HepG2 (cell line): ENCODE data around the gene DCAF7. TPM values are rescaled to one million over a fixed set of nuclear protein-coding genes. Genes with fewer than 3 reads are reported as not detected.

ENCODE experiments used
- ATAC-seq: fragments of 200-7000 bp; cut with Tn5 transposase; 3 replicates; pipeline ENCODE4 v1.9.1; 2020; ENCODE audit warnings: mild to moderate bottlenecking, moderate library complexity
- BruUV-seq: library from RNA; stranded (reverse); fragments of 400-500 nt; replicated peaks from 2 replicates; lab custom pipeline; 2021; lab: Mats Ljungman, UMichigan
- CTCF ChIA-PET: fragments of 300-600 bp; formaldehyde crosslinking; extraction: SDS; loops from one replicate; lab custom pipeline; 2021; ENCODE audit warnings: low total read pairs, inconsistent platforms, low intra/inter-chr PET ratio; lab: Yijun Ruan, JAX
- POLR2A ChIA-PET: fragments of 350-600 bp; sonication (Branson Sonifier 250); formaldehyde crosslinking; loops from one replicate; lab custom pipeline; 2020; ENCODE audit warnings: antibody characterized with exemption, inconsistent platforms; lab: Yijun Ruan, JAX
- DNase-seq: peaks from one replicate; pipeline ENCODE4 v3.0.0-alpha.2; 2015; ENCODE audit warnings: low spot score
- FAIRE-seq: peaks from 3 replicates; lab custom pipeline; 2011; peaks lifted over from hg19 to GRCh38; lab: Jason Lieb, UNC
- H2AFZ ChIP-seq: one replicate; pipeline ENCODE4 v1.6.1; 2011; ENCODE audit warnings: low read length, inconsistent platforms
- H3K27ac ChIP-seq: fragments of 300-600 bp; 3 replicates; pipeline ENCODE4 v1.8.0; 2011; ENCODE audit warnings: mixed run types, mild to moderate bottlenecking, mixed read lengths, low read length, inconsistent platforms; ENCODE audit not compliant: insufficient read depth; ENCODE audit errors: extremely low read length
- H3K27me3 ChIP-seq, 2 experiments: fragments of 200-600 bp in 1 of 2; 2 replicates in 1 of 2; 3 replicates in 1 of 2; pipeline versions ENCODE4 v1.6.0 to v1.8.0; 2011; ENCODE audit warnings: low read length in 2 of 2, mild to moderate bottlenecking in 2 of 2, moderate library complexity in 2 of 2, inconsistent platforms in 1 of 2; ENCODE audit not compliant: insufficient read depth in 2 of 2, control insufficient read depth in 1 of 2
- H3K36me3 ChIP-seq, 2 experiments: fragments of 200-600 bp in 1 of 2; replicated peaks in 1 of 2; 2 replicates in 1 of 2; 3 replicates in 1 of 2; pipeline versions ENCODE4 v1.5.1 to v1.8.0; 2011; ENCODE audit warnings: low read length in 2 of 2, inconsistent platforms in 1 of 2; ENCODE audit not compliant: insufficient read depth in 2 of 2, control insufficient read depth in 1 of 2
- H3K4me1 ChIP-seq: 2 replicates; pipeline ENCODE4 v1.5.1; 2012; ENCODE audit warnings: low read length, inconsistent platforms; ENCODE audit not compliant: insufficient read depth
- H3K4me2 ChIP-seq: 2 replicates; pipeline ENCODE4 v1.6.0; 2011; ENCODE audit warnings: low read depth, low read length, inconsistent platforms
- H3K4me3 ChIP-seq, 3 experiments: fragments of 200-600 bp in 1 of 3; sonication (generic), shearing (Covaris generic) in 1 of 3; replicated peaks in 1 of 3; 2 replicates each; pipeline ENCODE4 v1.5.1; 2011 to 2016; ENCODE audit warnings: low read length in 3 of 3, inconsistent platforms in 2 of 3, low read depth in 2 of 3, mild to moderate bottlenecking in 2 of 3, control low read depth in 1 of 3, mixed read lengths in 1 of 3; ENCODE audit not compliant: insufficient read depth in 1 of 3
- H3K79me2 ChIP-seq: one replicate; pipeline ENCODE4 v1.6.1; 2011; ENCODE audit warnings: low read length, inconsistent platforms; ENCODE audit not compliant: insufficient read depth
- H3K9ac ChIP-seq: 2 replicates; pipeline ENCODE4 v1.6.0; 2011; ENCODE audit warnings: mild to moderate bottlenecking, low read depth, low read length, inconsistent platforms; ENCODE audit not compliant: insufficient read depth
- H3K9me3 ChIP-seq: 2 replicates; pipeline ENCODE4 v1.5.1; 2012; ENCODE audit warnings: mild to moderate bottlenecking, low read length
- H4K20me1 ChIP-seq: 2 replicates; pipeline ENCODE4 v1.6.0; 2011; ENCODE audit warnings: inconsistent platforms, mild to moderate bottlenecking, low read length, moderate library complexity; ENCODE audit not compliant: insufficient read depth
- CBFB ChIP-seq: sonication (generic); formaldehyde crosslinking; IDR thresholded peaks from 2 replicates; pipeline ENCODE4 v1.4.0; 2020; ENCODE audit warnings: missing genetic modification reagents
- HOXD1 ChIP-seq: sonication (generic); formaldehyde crosslinking; IDR thresholded peaks from 2 replicates; pipeline ENCODE4 v1.5.0; 2020; ENCODE audit warnings: missing genetic modification reagents
- RELA ChIP-seq: sonication (generic); formaldehyde crosslinking; IDR thresholded peaks from 2 replicates; pipeline ENCODE4 v1.4.0; 2020; ENCODE audit warnings: missing genetic modification reagents
- STAG1 ChIP-seq: sonication (generic); formaldehyde crosslinking; IDR thresholded peaks from 2 replicates; pipeline ENCODE4 v1.4.0; 2020; ENCODE audit warnings: missing genetic modification reagents
- TCF12 ChIP-seq, 2 experiments: fragments of 450-650 bp in 1 of 2; sonication (generic) in 1 of 2; formaldehyde crosslinking in 1 of 2; IDR thresholded peaks; 2 replicates each; pipeline versions ENCODE4 v1.6.1 to v1.8.0; 2017 to 2022; ENCODE audit warnings: antibody characterized with exemption in 1 of 2, mild to moderate bottlenecking in 1 of 2, missing genetic modification reagents in 1 of 2, moderate library complexity in 1 of 2
- TRIM24 ChIP-seq: sonication (generic); formaldehyde crosslinking; IDR thresholded peaks from 2 replicates; pipeline ENCODE4 v1.8.0; 2022; ENCODE audit warnings: mild to moderate bottlenecking, missing genetic modification reagents
- ZFP90 ChIP-seq: sonication (generic); formaldehyde crosslinking; IDR thresholded peaks from 2 replicates; pipeline ENCODE4 v1.8.0; 2022; ENCODE audit warnings: missing genetic modification reagents, mild to moderate bottlenecking, inconsistent platforms, borderline replicate concordance
- WGBS: methylation state at CpG from one replicate; pipeline ENCODE4 v1.1.6; 2017; ENCODE audit warnings: low lambda C conversion rate; 5-methylcytosine and 5-hydroxymethylcytosine counted together
- in situ Hi-C: cut with HindIII; loops from 2 replicates; pipeline ENCODE4 v1.10.0; 2017; ENCODE audit warnings: low pct_unique_long_range_greater_than_20kb; ENCODE audit not compliant: extremely low pct_ligation_motif_present
- intact Hi-C: fragments of 100-400 bp; cut with micrococcal nuclease; formaldehyde crosslinking; loops from one replicate; pipeline ENCODE4 v1.10.0; 2022; ENCODE audit not compliant: unreplicated experiment
- polyA plus RNA-seq, 8 experiments: library from polyadenylated mRNA; depleted of rRNA in 3 of 8; stranded (reverse) in 7 of 8; unstranded in 1 of 8; fragments of >200 nt; fragmentation: Illumina TruSeq in 4 of 8; extraction: Trizol in 4 of 8; gene quantifications; 2 replicates each; pipeline versions ENCODE4 v1.2.1 to v1.2.3, GENCODE V29; 2011 to 2016; ENCODE audit warnings: low read depth in 4 of 8, missing spikeins in 1 of 8, mixed read lengths in 1 of 8; ENCODE audit not compliant: insufficient read depth in 1 of 8
- total RNA-seq, 5 experiments: library from RNA; depleted of rRNA; stranded (reverse); fragments of >200 nt; fragmentation: Illumina TruSeq; extraction: Trizol; gene quantifications; 2 replicates each; pipeline ENCODE4 v1.2.3, GENCODE V29; 2016; ENCODE audit warnings: low read depth in 1 of 5
- TF ChIP-seq, protein P1 (sequence below): sonication (generic); formaldehyde crosslinking; IDR thresholded peaks from 2 replicates; pipeline ENCODE4 v1.8.0; 2022; ENCODE audit warnings: missing genetic modification reagents, mild to moderate bottlenecking, moderate library complexity, borderline replicate concordance
- TF ChIP-seq, protein P2 (sequence below): sonication (generic); formaldehyde crosslinking; IDR thresholded peaks from 2 replicates; pipeline ENCODE4 v1.4.0; 2020; ENCODE audit warnings: mild to moderate bottlenecking, missing genetic modification reagents, borderline replicate concordance

DCAF7 gene
- total and polyA plus RNA-seq, 2 of the 13 experiments (the other 11 are each of a cell fraction or from before 2014, with no cell fraction given), result 55.2 to 73.4 TPM

DNA sequence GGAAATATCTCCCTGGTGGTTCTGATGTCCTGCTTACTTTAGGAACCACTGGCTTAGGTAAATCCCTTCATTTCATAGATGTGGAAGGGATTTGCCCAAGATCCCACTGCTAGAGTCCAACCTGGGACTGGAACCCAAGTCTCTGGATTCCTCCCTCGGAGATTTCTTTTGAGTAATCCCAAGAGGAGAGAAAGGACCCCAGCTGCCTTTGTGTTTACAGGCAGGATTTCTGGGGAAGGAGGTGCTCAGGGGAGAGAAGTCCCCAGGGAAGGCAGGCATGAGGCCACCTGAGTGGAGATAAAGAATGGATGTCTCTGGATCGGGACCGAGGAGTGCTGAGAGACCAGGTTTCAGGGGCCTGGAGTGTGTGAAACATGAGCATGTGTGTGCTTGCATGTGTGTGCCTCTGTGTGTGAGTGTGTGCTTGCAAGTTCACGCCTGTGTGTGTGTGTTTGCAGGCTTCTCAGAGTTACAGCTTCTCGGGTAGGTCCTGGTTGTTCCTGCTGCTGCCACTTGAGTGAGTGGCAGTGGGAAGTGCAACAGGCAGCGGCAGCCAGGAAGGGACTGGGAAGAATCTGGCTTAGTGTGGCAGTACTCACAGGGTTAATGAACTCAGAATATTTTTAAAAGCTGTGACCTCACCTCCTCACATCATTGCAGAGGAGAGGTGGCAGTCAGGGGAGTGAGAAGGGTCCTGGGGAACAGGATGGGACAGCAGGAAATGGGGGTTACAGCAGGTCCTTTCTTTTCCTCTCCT lies 24.9 kb upstream of the DCAF7 start:
- H2AFZ ChIP-seq, result no peak overlapping the region
- H3K4me3 ChIP-seq, result no peak overlapping the region
- in situ Hi-C loops, result no loop called here
- H3K27ac ChIP-seq, result no peak overlapping the region
- DNase-seq (no peak), ATAC-seq (no peak), FAIRE-seq (no peak)
- WGBS, result 22% methylated on average over 6 of the region's 6 CpGs
- no TSS peak for BruUV-seq
- CTCF ChIA-PET, result no interaction called here
- no peaks in the 10 kb centered on the region for H3K36me3 ChIP-seq
- POLR2A ChIA-PET, result interaction anchor here (1.1 kb wide), 1 partner anchor 27 kb away, joined by 3 read pairs; no protein-coding TSS in a partner anchor
- H3K4me1 ChIP-seq, result peaks cover 44% of the 10 kb centered on the region
- H3K9ac ChIP-seq, result no peak overlapping the region
- H3K9me3 ChIP-seq, result no peaks in the 10 kb centered on the region
- intact Hi-C loops, result no loop called here
- H4K20me1 ChIP-seq, result no peaks in the 10 kb centered on the region; the same call in 1 of the 2 replicates
- H3K27me3 ChIP-seq, result peaks cover 5 to 61% of the 10 kb centered on the region in 2 experiments
- TF ChIP-seq ZFP90 (CRISPR knock-in tag) (0 out of 2 replicates have a peak, but pooled peaks have one; percentile 36), HOXD1 (CRISPR knock-in tag) (no peak)
- TF ChIP-seq, protein P1, sequence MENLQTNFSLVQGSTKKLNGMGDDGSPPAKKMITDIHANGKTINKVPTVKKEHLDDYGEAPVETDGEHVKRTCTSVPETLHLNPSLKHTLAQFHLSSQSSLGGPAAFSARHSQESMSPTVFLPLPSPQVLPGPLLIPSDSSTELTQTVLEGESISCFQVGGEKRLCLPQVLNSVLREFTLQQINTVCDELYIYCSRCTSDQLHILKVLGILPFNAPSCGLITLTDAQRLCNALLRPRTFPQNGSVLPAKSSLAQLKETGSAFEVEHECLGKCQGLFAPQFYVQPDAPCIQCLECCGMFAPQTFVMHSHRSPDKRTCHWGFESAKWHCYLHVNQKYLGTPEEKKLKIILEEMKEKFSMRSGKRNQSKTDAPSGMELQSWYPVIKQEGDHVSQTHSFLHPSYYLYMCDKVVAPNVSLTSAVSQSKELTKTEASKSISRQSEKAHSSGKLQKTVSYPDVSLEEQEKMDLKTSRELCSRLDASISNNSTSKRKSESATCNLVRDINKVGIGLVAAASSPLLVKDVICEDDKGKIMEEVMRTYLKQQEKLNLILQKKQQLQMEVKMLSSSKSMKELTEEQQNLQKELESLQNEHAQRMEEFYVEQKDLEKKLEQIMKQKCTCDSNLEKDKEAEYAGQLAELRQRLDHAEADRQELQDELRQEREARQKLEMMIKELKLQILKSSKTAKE, result no peak
- no peaks in the 10 kb centered on the region for H3K79me2 ChIP-seq
- H3K4me2 ChIP-seq, result no peak overlapping the region

DNA sequence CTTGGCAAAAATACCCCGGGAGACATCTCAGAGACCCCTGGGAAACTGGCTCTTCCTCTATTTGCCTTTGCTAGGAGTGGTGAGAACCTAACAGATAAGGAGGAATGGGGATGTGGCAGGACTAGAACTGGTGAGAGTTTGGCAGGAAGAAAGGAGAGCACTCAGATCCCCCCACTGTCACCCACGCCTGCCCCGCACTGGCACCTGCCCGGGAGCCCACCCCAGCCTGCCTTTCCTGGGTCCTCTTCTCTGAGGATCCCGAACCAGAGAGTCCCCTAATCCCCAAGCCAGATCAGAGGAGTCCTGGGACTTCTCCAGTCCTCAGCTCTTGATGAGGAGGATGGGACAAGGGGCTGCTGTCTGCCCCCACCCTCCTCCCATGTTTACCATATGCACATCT lies 23.4 kb upstream of the DCAF7 start:
- Histone ChIP-seq H3K9ac (no peak overlapping the region), H2AFZ (no peak overlapping the region), H3K4me1 (peaks cover 44% of the 10 kb centered on the region), H3K27me3 (peaks cover 5 to 57% of the 10 kb centered on the region in 2 experiments), H3K79me2 (no peaks in the 10 kb centered on the region), H3K4me2 (no peak overlapping the region), H3K4me3 (no peak overlapping the region), H3K36me3 (no peaks in the 10 kb centered on the region), H4K20me1 (no peaks in the 10 kb centered on the region; the same call in 1 of the 2 replicates), H3K9me3 (no peaks in the 10 kb centered on the region), H3K27ac (no peak overlapping the region)
- intact Hi-C loops (no loop called here), in situ Hi-C loops (no loop called here)
- POLR2A ChIA-PET, result no interaction called here
- FAIRE-seq, result no peak
- no peak for DNase-seq
- CTCF ChIA-PET, result no interaction called here
- WGBS, result 33% methylated on average over 5 of the region's 5 CpGs
- ATAC-seq, result no peak
- no TSS peak for BruUV-seq
- TF ChIP-seq, protein P2, sequence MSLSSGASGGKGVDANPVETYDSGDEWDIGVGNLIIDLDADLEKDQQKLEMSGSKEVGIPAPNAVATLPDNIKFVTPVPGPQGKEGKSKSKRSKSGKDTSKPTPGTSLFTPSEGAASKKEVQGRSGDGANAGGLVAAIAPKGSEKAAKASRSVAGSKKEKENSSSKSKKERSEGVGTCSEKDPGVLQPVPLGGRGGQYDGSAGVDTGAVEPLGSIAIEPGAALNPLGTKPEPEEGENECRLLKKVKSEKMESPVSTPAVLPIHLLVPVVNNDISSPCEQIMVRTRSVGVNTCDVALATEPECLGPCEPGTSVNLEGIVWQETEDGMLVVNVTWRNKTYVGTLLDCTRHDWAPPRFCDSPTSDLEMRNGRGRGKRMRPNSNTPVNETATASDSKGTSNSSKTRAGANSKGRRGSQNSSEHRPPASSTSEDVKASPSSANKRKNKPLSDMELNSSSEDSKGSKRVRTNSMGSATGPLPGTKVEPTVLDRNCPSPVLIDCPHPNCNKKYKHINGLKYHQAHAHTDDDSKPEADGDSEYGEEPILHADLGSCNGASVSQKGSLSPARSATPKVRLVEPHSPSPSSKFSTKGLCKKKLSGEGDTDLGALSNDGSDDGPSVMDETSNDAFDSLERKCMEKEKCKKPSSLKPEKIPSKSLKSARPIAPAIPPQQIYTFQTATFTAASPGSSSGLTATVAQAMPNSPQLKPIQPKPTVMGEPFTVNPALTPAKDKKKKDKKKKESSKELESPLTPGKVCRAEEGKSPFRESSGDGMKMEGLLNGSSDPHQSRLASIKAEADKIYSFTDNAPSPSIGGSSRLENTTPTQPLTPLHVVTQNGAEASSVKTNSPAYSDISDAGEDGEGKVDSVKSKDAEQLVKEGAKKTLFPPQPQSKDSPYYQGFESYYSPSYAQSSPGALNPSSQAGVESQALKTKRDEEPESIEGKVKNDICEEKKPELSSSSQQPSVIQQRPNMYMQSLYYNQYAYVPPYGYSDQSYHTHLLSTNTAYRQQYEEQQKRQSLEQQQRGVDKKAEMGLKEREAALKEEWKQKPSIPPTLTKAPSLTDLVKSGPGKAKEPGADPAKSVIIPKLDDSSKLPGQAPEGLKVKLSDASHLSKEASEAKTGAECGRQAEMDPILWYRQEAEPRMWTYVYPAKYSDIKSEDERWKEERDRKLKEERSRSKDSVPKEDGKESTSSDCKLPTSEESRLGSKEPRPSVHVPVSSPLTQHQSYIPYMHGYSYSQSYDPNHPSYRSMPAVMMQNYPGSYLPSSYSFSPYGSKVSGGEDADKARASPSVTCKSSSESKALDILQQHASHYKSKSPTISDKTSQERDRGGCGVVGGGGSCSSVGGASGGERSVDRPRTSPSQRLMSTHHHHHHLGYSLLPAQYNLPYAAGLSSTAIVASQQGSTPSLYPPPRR (CRISPR knock-in tag), result no peak
- no peak for TF ChIP-seq STAG1
- TF ChIP-seq TCF12 (IDR thresholded peaks at IDR 0.05), result no peak
- no peak for TF ChIP-seq TCF12 (CRISPR knock-in tag; IDR thresholded peaks at IDR 0.05)
- no peak for TF ChIP-seq CBFB (CRISPR knock-in tag)
- TF ChIP-seq TRIM24 (CRISPR knock-in tag), result no peak
- no peak for TF ChIP-seq RELA (CRISPR knock-in tag)
